ENCODE results near the gene LYSMD3. TPM values are rescaled to one million over a fixed set of nuclear protein-coding genes. Genes with fewer than 3 reads are reported as not detected.

LYSMD3 gene
- total RNA-seq, 1 donor from 2014 or later, result 11.3 TPM

DNA sequence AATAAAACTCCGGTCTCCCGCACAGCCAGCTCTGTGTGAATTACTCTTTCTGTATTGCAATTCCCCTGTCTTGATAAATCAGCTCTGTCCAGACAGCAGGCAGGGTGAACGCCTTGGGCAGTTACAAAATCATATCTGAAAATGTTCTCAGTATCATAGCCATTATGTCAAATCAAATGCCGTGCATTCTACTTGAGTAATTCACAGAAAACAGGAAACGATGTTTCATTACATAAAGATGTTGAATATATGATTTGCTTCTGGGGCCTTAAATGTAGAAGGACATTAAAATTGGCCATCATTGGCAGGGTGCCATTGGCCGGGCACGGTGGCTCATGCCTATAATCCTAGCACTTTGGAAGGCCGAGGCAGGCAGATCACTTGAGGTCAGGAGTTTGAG, 46.2 kb downstream of the LYSMD3 start:
- peak in 1 of 2 donors; percentile 50 for DNase-seq (ENCODE audit: low read depth in 2 of 2)

GRCh38 chr5:90480699-90481098, 48.7 kb downstream of the LYSMD3 start:
- no peak for DNase-seq (ENCODE audit: low read depth in 2 of 2)

- no peak for DNase-seq (ENCODE audit: low read depth in 2 of 2)
Measured at GRCh38 chr5:90479611-90480385, 49.6 kb downstream of the LYSMD3 start.

DNA sequence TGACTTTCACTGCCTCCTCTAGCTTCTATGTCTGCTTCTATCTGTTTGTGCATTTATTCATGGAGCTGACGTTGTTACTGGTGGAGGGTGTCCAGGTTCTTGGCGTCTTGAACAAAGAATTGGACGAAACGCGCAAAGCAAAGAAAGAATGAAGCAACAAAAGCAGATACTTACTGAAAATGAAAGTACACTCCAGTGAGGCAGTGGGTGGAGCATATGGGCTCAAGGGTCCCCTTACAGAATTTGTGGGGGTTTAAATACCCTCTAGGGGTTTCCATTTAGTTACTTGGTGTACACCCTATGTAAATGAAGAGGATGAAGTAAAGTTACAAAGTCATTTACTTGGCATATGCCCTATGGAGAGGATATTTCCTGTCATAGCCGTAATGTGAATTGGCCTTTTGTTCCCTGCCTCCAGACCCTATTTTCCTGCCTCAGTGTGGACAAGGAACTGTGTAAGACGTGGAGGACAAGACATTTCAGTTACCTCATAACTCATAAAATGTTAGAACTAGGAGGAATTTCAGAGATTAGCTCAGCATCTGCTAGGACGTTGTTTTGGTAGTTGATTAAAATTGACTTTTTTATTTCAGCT, 51.7 kb downstream of the LYSMD3 start:
- no peak for DNase-seq (ENCODE audit: low read depth in 2 of 2)

GRCh38 chr5:90477073-90477472, 52.3 kb downstream of the LYSMD3 start:
- no peak for DNase-seq (ENCODE audit: low read depth in 2 of 2)

DNA sequence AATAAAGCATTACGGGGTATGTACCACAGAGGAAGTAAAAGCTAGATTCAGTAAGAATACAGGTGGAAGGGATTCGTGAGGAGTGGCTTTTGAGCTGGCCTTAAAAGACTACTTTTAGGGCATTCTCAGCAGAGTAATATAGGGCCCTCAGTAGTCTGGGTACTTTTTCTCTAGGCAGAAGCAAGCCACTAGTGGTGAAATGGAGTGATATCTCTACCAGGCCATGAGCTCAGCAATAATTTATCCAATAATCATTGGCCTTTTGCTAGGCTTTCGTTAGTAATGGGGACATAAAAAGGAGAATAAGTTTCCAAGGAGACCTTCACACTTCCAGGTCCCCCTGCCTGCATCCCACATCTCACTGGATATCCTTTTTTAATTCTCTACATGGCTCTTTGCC, 53.0 kb downstream of the LYSMD3 start:
- no peak for DNase-seq (ENCODE audit: low read depth in 2 of 2)

DNA sequence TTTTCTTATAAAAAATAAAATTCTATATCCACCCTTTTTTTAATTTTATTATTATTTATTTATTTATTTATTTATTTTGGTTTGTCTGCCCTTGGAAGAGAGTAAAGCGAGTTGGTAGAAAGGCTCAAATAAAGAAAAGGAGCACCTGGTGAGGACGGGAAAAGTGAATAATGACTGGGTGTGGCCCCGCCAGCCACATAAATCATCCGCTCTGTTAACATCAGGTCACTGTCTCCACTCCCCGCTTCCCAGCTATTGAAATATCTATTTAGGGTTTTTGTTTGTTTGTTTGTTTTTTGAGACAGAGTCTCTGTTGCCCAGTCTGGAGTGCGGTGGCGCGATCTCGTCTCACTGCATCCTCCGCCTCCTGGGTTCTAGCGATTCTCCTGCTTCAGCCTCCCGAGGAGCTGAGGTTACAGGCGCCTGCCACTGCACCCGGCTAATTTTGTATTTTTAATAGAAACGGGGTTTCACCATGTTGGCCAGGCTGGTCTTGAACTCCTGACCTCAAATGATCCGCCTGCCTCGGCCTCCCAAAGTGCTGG, 53.9 kb downstream of the LYSMD3 start:
- DNase-seq (ENCODE audit: low read depth in 2 of 2), result peak in 1 of 2 donors; percentile 18

DNA sequence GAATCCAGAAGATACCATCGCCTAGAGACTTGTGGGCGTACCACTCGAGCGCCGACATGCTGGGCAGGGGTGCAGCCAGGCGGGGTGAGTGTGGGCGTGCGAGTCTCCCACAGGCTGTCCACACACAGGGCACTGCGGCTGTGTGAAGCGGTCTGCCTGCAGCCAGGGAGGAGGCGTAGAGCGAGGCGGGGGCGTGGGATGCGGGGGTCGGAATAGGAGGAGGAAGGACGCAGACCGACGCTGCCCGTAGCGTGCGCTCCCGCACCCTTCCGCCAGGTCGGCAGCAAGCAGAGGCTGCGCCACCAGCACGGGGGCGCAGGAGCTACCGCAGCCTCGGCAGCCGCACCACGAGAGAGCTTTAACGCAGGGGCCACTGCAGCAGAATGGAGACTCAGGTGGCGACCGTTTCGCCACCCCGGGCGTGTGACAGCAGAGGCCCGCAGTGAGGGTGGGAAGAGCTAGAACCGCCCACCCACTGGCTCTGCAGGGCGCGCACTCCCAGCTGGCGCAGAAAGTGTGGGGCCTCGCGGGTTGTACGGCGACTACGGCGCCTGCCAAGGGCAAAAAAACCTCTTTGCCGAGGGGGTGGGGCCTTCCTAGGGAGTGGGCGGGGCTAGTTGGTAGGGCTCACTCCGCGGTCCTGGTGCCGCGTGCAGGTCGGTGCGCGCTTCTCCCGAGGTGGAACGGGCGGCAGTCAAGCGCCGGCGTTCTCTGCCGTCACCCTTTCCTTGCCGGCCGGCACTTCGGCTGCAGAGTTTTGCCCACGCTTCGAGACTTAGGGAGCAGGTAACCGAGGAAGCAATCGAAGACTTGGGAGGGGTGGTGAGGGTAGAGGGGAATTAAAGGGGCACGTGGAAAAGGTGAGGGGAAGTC, 54.9 kb downstream of the LYSMD3 start, which contains the start of the genes MBLAC2 and POLR3G:
MBLAC2 (minus strand) TSS at position 537 of the 873 bp plus-strand sequence; CDS start at position 58, 479 bp downstream.
POLR3G (plus strand) TSS at position 630 of the 873 bp plus-strand sequence. CDS start 10,704 bp downstream, outside the sequence.
- peak; percentile 82 to 95 for DNase-seq (ENCODE audit: low read depth in 2 of 2)

DNA sequence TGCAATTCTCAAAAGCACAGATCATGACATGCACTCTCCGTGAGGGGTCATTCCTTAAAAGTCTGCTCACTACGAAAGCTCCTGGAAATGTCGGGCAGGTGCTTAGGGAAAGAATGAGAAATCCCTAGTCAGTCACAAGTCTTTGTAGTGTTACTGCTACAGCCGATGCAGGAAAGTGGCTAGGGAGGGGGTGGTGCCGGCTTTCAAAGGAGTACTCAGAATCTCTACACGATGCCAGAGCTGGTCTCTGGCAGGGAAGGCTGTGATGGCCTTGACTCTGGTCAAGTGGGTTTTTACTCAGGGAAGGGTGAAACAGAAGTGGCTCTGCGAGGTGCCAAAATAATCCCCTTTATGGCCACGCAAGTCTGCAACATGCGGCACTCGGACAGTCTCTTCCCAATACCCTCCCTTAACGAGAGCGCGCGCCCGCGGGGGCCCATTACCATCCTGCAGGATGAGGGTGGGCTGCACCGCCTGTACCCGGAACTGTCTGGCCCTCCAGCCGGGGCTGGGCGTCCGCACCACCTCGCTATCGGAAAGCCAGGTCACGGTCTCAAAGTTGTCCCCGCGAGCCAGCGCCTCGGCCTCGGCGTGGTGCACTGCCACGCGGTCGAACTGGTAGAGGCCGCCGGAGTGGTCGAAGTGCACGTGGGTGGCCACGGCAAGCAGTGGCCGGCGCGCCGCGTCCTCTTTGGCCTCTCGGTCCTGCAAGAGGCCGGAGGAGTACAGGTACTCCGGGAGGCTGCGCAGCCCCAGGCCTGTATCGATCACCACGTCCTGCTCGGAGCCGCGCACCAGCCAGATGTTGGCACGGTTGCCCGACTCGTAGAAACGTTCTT, 55.8 kb downstream of the LYSMD3 start:
- DNase-seq (ENCODE audit: low read depth in 2 of 2), result peak; percentile 18 to 56

GRCh38 chr5:90472783-90473395, 56.5 kb downstream of the LYSMD3 start:
- DNase-seq (ENCODE audit: low read depth in 2 of 2), result no peak

Other genes starting within 250 kb of the LYSMD3 start
- gene CETN3, start 119.8 kb downstream of the LYSMD3 start, total RNA-seq, result 2.9 and 4.1 TPM in 2 replicates
- 4.2 and 5.1 TPM in 2 replicates for gene MBLAC2, start 54.8 kb downstream of the LYSMD3 start, total RNA-seq
- 2.9 and 5.9 TPM in 2 replicates for gene POLR3G, start 54.7 kb downstream of the LYSMD3 start, total RNA-seq
- 0.13 and 0.25 TPM in 2 replicates for gene ADGRV1, start 29.2 kb upstream of the LYSMD3 start, total RNA-seq